COLO668 (cell line): ENCODE data around the gene ZNF554.
"Not testable (repeated sequence)": the region's sequence is repeated elsewhere in the genome, so short reads cannot be mapped to it uniquely, and the experiment has no call there.

Experiments used
- DNase-seq: peaks from one replicate; lab custom pipeline; 2025; ENCODE audit not compliant: unreplicated experiment; lab: John Stamatoyannopoulos, UW

The ZNF554 gene

DNA sequence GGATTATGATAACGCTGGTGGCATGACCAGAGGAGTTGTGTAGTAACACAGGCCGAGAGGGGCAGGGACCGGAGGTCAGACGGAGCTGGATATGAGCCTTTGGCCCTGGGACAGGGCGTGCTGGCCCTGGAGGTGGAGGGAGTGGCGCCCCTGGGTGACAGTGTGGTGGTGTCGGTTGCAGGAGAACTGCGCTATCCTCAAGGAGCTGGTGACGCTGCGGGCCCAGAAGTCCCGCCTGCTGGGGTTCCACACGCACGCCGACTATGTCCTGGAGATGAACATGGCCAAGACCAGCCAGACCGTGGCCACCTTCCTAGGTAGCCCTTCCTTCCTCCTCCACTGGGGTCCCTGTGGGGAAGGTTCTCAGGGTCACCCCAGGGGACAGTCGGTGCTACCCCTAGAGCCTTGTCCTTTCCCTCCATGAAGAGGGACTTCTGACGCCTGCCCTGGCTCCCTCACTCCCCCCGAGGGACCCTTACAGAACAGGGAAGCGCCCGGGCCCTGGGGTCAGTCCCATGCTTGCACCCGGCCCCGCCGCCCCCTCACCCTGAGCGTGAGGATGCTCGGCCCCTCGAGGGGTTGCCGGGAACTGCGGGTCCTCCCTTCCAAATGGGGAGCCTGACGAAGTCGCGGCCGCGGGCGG, 12.8 kb upstream of the ZNF554 start:
- DNase-seq = no peak

DNA sequence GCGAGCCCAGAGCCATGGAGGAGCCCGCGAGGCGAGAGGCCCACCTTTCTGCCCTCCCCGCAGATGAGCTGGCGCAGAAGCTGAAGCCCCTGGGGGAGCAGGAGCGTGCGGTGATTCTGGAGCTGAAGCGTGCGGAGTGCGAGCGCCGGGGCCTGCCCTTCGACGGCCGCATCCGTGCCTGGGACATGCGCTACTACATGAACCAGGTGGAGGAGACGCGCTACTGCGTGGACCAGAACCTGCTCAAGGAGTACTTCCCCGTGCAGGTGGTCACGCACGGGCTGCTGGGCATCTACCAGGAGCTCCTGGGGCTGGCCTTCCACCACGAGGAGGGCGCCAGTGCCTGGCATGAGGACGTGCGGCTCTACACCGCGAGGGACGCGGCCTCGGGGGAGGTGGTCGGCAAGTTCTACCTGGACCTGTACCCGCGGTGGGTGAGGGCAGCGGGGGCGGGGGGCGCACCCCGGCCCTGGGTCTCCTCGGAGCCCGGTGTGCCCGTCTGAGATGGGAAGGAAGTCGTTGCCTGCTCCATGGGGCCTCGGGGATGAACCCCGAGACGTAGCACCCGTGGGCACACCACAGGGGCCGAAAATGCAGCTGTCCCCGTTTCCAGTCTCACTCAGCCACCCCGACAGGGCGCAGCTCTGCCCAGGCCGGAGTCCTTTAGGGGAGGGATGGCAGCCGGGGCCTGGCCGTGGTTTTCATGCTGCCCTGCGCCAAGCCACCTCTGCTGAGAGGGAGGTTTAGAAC, 12.1 kb upstream of the ZNF554 start:
- no peak for DNase-seq

DNA sequence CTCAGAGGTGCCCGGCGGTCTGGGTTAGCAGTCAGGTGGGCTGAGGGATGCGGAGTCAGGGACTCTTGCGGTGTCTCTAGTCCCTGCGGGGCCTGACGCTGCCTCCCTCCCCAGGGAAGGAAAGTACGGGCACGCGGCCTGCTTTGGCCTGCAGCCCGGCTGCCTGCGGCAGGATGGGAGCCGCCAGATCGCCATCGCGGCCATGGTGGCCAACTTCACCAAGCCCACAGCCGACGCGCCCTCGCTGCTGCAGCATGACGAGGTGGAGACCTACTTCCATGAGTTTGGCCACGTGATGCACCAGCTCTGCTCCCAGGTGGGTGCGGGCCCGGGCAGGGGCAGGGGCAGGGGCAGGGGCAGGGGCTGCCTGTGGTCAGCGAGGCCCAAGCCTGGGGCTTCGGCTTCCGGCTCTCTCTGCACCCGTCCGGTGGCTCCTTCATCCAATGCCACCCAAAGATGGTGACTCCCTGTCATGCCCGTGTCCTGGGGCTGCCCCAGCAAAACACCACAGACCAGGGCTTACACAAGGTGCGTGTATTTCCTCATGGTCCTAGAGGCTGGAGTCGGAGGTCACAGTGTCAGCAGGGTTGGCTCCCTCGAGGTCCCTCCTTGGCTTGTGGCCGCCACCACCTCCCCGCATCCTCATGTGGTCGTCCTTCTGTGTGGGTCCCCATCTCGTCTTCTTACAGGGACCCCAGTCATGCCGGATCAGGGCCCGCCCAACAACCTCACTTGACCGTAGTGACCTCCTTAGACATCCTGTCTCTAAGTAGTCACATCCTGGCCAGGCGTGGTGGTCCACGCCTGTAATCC, 11.3 kb upstream of the ZNF554 start:
- no peak for DNase-seq

- no peak for DNase-seq
Measured at GRCh38 chr19:2809387-2810140, 10.1 kb upstream of the ZNF554 start.

GRCh38 chr19:2810141-2811091, 9.3 kb upstream of the ZNF554 start:
- no peak for DNase-seq

DNA sequence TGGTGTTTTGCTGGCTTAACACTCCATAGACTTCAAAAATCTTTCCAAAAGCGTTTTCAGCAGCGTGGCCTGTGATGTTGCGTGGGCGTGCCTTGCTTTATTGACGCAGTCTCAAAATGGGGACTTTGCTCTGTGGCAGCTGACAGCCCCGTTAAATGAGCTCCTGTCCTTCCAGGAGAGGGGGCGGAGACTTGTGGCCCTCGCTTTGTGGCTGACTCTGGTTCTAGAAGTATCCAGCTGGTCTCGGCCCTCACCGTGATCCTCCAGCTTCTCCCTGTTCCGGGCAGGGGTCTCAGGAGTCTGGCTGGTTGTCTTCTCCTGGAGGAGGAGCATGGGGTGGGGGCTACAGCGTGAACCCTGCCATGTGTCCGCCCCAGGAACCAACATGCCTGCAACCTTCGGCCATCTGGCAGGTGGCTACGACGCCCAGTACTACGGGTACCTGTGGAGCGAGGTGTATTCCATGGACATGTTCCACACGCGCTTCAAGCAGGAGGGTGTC, 8.4 kb upstream of the ZNF554 start:
- DNase-seq = no peak

- no peak for DNase-seq
Measured at GRCh38 chr19:2811735-2812413, 7.8 kb upstream of the ZNF554 start.

- no peak for DNase-seq
Measured at GRCh38 chr19:2812414-2813234, 7.0 kb upstream of the ZNF554 start.

- DNase-seq = no peak
Measured at GRCh38 chr19:2813235-2814160, 6.2 kb upstream of the ZNF554 start.

DNA sequence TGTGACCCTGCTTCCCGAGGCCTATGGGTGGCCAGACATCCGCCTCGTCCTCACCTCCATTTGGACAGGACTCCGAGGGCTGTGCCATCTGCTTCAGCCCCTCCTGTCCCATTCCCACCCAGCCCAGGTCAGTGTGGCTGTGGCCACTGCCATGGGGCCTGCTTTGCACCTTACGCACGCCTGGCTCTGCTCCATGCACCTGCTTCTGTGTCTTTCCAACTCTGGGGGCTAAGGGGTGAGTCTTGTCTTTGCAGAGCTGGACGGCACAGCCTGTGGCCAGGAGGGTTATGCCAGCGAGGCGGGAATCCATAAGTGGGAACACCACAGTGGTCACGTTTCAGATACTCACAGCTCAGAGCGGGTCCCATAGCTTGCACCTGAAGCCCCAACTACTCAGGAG, 5.2 kb upstream of the ZNF554 start:
- DNase-seq = no peak

DNA sequence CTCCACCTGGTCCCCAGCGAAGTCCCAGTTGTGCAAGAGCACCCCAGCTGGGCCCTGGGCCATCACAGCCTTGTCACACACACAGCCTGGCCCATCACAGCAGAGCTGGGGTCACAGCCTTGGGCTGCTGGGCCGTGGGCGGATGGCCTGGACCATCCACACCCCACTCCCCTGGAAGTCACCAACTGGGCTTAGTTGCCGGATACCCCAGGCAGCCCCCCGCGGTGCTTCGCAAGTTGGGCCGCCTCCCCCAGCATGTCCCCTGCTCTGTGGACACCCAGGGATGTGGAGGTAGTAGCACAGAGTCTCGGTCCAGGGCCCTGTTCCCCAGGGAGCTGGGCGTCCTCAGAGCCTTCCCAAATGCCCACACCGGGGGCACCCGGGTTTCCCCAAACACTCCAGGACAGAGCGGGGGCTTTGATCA, 4.5 kb upstream of the ZNF554 start:
- DNase-seq = no peak

GRCh38 chr19:2815923-2816322, 3.7 kb upstream of the ZNF554 start:
- DNase-seq = no peak

DNA sequence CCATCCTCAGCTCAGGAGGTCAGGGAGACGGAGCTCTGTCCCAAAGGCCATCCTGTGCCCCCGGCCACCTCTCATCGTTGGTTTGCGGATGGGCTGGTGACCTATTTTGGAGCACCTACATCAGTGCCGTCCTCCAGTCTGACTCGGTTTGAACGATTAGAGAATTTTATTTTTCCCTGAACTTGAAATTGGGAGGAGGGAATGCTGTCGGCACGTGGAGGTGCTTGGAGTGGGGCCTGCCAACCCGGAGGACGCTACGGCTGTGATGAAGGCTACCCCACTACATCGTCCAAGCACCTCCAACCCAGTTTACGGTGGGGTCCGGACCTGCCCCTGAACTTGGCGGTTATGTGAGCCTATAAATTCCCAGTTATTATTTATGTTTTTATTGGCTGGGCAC, 3.0 kb upstream of the ZNF554 start:
- no peak for DNase-seq

- not testable (repeated sequence) for DNase-seq
Measured at GRCh38 chr19:2817237-2817829, 2.3 kb upstream of the ZNF554 start.

DNA sequence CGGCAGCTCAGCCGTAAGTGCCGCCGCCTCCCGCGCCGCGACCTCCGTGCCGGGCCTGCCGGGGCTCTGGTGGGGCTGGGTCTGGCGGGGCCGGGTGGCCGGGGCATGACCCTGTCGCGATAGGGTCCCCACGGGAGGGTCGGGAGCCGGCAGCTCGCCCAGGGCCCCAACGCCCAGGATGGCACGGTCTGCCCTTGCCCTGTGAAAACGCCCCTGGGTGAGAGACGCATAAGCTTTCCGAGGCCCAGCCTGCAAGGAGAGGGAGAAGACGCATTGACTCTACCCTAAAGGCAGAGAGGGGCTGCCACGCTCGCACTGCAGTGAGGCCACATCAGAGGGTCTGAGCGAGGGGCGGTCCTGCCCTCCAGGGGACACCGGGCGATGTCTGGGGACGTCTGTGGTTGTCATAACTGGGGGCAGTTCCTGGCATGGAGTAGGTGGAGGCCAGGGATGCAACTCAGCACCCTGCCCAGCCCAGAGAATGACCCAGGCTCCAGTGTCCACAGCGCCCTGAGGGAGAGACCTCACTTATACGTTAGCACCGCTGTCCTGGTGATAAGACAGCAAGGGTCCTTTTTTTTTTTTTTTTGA, 539 bp downstream of the ZNF554 start:
- DNase-seq = peak; percentile 26

GRCh38 chr19:2822846-2823245, 3.2 kb downstream of the ZNF554 start:
- no peak for DNase-seq

DNA sequence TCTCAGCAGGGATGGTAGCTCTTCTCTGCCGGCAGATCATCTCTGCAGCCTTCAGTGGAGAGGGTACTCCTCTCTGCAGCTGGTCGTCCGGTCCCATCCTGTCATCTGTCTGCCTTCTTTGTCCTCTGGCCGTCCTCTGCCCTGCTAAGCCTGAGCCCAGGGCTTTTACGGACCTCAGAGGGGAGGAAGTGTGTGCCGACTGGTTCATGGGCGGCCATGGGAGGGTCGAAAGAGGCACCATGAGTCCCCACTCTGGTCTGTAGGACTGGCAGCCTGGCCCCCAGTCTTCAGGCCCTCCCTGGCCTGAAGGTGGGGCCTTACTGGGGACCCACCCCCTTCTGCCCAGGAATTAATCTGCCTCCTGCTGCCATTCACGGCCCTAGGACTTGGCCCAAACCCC, 4.0 kb downstream of the ZNF554 start:
- DNase-seq = no peak
